Left ventricle myocardium inferior (tissue), 1 donor: ENCODE results near the gene PSD4. TPM values are rescaled to one million over a fixed set of nuclear protein-coding genes. Genes with fewer than 3 reads are reported as not detected.

ENCODE experiments used
- DNase-seq: peaks from one replicate; pipeline ENCODE4 v3.0.0-alpha.2; 2020
- H3K27ac ChIP-seq: fragments of 200-600 bp; replicated peaks from 2 replicates; pipeline ENCODE4 v1.8.0; 2021
- H3K27me3 ChIP-seq: fragments of 200-600 bp; 2 replicates; pipeline ENCODE4 v1.8.0; 2021; ENCODE audit warnings: low read depth
- H3K36me3 ChIP-seq: fragments of 200-600 bp; 2 replicates; pipeline ENCODE4 v1.8.0; 2021
- H3K4me1 ChIP-seq: fragments of 200-600 bp; 2 replicates; pipeline ENCODE4 v1.8.0; 2021
- H3K4me3 ChIP-seq: fragments of 200-600 bp; 2 replicates; pipeline ENCODE4 v1.8.0; 2021; ENCODE audit warnings: mild to moderate bottlenecking, moderate library complexity
- H3K9me3 ChIP-seq: fragments of 200-600 bp; replicated peaks from 2 replicates; pipeline ENCODE4 v1.8.0; 2021
- intact Hi-C: fragments of 100-400 bp; cut with micrococcal nuclease; formaldehyde crosslinking; loops from one replicate; pipeline ENCODE4 v1.11.0; 2022
- total RNA-seq: library from RNA; stranded (reverse); fragmentation: NEBNext Ultra II Directional; extraction: Animal tissue kit (Norgen Biotek cat#: 25700); gene quantifications from one replicate; pipeline ENCODE4 v1.2.1, GENCODE V29; 2021
- TF ChIP-seq, protein P1 (sequence below): fragments of 200-600 bp; IDR thresholded peaks from 2 replicates; pipeline ENCODE4 v1.8.0; 2021; ENCODE audit warnings: antibody characterized with exemption, mild to moderate bottlenecking, borderline replicate concordance
- donor health status: DM: no; HTN: yes; CAD: no; lungs with severe emphysema.

PSD4 gene
- total RNA-seq, 1 donor from 2014 or later, result 2.2 TPM

GRCh38 chr2:113162869-113163268, 10.9 kb upstream of the PSD4 start:
- intact Hi-C loops, result no loop called here
- H3K36me3 ChIP-seq, result no peaks in the 10 kb centered on the region
- TF ChIP-seq, protein P1, sequence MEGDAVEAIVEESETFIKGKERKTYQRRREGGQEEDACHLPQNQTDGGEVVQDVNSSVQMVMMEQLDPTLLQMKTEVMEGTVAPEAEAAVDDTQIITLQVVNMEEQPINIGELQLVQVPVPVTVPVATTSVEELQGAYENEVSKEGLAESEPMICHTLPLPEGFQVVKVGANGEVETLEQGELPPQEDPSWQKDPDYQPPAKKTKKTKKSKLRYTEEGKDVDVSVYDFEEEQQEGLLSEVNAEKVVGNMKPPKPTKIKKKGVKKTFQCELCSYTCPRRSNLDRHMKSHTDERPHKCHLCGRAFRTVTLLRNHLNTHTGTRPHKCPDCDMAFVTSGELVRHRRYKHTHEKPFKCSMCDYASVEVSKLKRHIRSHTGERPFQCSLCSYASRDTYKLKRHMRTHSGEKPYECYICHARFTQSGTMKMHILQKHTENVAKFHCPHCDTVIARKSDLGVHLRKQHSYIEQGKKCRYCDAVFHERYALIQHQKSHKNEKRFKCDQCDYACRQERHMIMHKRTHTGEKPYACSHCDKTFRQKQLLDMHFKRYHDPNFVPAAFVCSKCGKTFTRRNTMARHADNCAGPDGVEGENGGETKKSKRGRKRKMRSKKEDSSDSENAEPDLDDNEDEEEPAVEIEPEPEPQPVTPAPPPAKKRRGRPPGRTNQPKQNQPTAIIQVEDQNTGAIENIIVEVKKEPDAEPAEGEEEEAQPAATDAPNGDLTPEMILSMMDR, result no peak
- H3K27ac ChIP-seq, result no peak overlapping the region
- H3K4me1 ChIP-seq, result peaks cover 8% of the 10 kb centered on the region
- H3K27me3 ChIP-seq, result peaks cover 23% of the 10 kb centered on the region
- no peak for DNase-seq
- no peaks in the 10 kb centered on the region for H3K9me3 ChIP-seq
- no peak overlapping the region for H3K4me3 ChIP-seq

- no peaks in the 10 kb centered on the region for H3K9me3 ChIP-seq
- no peak for DNase-seq
- intact Hi-C loops, result no loop called here
- H3K4me1 ChIP-seq, result peaks cover 8% of the 10 kb centered on the region
- H3K36me3 ChIP-seq, result no peaks in the 10 kb centered on the region
- H3K27me3 ChIP-seq, result peaks cover 9% of the 10 kb centered on the region
- H3K27ac ChIP-seq, result no peak overlapping the region
- TF ChIP-seq, protein P1, result no peak
- H3K4me3 ChIP-seq, result no peak overlapping the region
Measured at GRCh38 chr2:113164215-113164929, 9.4 kb upstream of the PSD4 start.

GRCh38 chr2:113164930-113165585, 8.7 kb upstream of the PSD4 start:
- H3K4me3 ChIP-seq, result no peak overlapping the region
- DNase-seq, result no peak
- peaks cover 8% of the 10 kb centered on the region for H3K4me1 ChIP-seq
- no peaks in the 10 kb centered on the region for H3K9me3 ChIP-seq
- intact Hi-C loops, result no loop called here
- no peaks in the 10 kb centered on the region for H3K36me3 ChIP-seq
- no peak overlapping the region for H3K27ac ChIP-seq
- TF ChIP-seq, protein P1, result no peak
- peaks cover 4% of the 10 kb centered on the region for H3K27me3 ChIP-seq

DNA sequence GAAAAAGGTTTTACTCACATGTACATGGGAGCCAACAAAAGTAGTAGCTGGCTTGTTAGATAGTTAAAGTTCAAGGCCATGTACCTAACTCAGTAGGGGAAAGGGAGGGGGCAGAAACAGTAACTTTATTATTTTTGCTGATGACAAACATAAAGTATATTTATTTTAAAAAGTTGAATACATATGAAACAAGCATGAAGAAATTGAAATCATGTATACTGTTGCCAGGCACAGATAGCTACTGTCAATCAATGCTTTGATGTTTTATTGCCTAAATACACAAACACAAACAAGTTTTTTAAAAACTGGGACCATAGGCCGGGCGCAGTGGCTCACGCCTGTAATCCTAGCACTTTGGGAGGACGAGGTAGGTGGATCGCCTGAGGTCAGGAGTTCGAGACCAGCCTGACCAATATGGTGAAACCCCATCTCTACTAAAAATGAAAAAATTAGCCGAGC, 7.6 kb upstream of the PSD4 start:
- intact Hi-C loops, result no loop called here
- no peak overlapping the region for H3K4me3 ChIP-seq
- no peak overlapping the region for H3K27ac ChIP-seq
- no peaks in the 10 kb centered on the region for H3K9me3 ChIP-seq
- peaks cover 8% of the 10 kb centered on the region for H3K4me1 ChIP-seq
- TF ChIP-seq, protein P1, result no peak
- H3K27me3 ChIP-seq, result peaks cover 4% of the 10 kb centered on the region
- no peaks in the 10 kb centered on the region for H3K36me3 ChIP-seq
- no peak for DNase-seq

- no peaks in the 10 kb centered on the region for H3K9me3 ChIP-seq
Measured at GRCh38 chr2:113167115-113167932, 6.4 kb upstream of the PSD4 start.

More at GRCh38 chr2:113167115-113167932, 6.4 kb upstream of the PSD4 start:
- H3K4me3 ChIP-seq, result no peak overlapping the region
- DNase-seq, result no peak
- TF ChIP-seq, protein P1, result no peak
- no peaks in the 10 kb centered on the region for H3K36me3 ChIP-seq
- peaks cover 8% of the 10 kb centered on the region for H3K4me1 ChIP-seq
- intact Hi-C loops, result no loop called here
- H3K27ac ChIP-seq, result no peak overlapping the region
- peaks cover 4% of the 10 kb centered on the region for H3K27me3 ChIP-seq
